ENCODE data around the gene PTCHD4. TPM values are rescaled to one million over a fixed set of nuclear protein-coding genes. Genes with fewer than 3 reads are reported as not detected.

PTCHD4 gene
- total RNA-seq, 1 donor from 2014 or later = not detected

DNA sequence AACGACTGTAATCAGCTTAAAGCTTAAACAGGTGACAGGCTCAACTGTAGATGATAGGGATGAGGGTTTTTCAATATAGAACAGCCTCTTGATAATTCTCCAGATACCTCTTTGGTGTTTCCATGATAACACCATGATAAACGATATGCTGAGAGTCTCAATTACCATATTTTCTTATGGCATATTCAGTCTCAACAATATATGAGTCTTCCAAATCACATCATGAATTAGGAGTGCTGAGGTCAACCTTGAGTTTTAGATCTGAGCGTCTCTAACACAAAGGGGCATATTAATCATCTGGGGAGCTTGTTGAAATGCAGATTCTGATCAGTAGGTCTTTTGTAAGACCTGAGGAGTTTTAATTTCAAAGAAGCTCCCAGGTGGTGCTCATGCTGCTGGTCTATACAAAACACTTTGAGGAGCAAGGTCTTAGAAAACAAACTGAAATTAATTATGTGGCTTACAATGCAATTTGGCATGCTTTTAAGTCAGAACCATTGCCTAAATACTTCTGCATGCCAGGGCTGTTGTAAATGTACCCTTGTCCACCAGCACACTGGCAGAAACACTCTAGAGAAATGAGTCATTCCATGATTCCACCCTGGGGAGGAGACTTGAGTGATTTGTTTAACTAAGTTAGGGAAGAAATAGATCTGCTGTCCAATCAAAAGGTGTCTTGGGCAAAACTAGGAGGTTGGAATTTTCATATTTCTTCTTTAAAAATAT lies 49.6 kb downstream of the PTCHD4 start:
- intact Hi-C loops (cut with micrococcal nuclease) = no loop called here
